ENCODE data around the gene SHF.

GRCh38 chr15:45234562-45235235 is 46.9 kb upstream of the SHF start:
- no peak for TF ChIP-seq ZNF114 (tag by site-specific recombination; IDR thresholded peaks at IDR 0.05)
- TF ChIP-seq ZNF785 (tag by site-specific recombination; IDR thresholded peaks at IDR 0.05) = no peak
- TF ChIP-seq FEZF1 (tag by site-specific recombination; IDR thresholded peaks at IDR 0.05) = no peak
- no peak for TF ChIP-seq TCF7L2 (IDR thresholded peaks at IDR 0.05; ENCODE audit: borderline replicate concordance, low read depth, low read length)
- TF ChIP-seq ZFP3 (tag by site-specific recombination; IDR thresholded peaks at IDR 0.05; ENCODE audit: low read depth) = no peak
- no peak for TF ChIP-seq ZFHX2 (tag by site-specific recombination; conservative IDR thresholded peaks at IDR 0.05)
- TF ChIP-seq KLF9 (tag by site-specific recombination; IDR thresholded peaks at IDR 0.05; ENCODE audit: low read depth) = no peak
- no peak for TF ChIP-seq YY2 (tag by site-specific recombination; IDR thresholded peaks at IDR 0.05)
- TF ChIP-seq, protein P1, sequence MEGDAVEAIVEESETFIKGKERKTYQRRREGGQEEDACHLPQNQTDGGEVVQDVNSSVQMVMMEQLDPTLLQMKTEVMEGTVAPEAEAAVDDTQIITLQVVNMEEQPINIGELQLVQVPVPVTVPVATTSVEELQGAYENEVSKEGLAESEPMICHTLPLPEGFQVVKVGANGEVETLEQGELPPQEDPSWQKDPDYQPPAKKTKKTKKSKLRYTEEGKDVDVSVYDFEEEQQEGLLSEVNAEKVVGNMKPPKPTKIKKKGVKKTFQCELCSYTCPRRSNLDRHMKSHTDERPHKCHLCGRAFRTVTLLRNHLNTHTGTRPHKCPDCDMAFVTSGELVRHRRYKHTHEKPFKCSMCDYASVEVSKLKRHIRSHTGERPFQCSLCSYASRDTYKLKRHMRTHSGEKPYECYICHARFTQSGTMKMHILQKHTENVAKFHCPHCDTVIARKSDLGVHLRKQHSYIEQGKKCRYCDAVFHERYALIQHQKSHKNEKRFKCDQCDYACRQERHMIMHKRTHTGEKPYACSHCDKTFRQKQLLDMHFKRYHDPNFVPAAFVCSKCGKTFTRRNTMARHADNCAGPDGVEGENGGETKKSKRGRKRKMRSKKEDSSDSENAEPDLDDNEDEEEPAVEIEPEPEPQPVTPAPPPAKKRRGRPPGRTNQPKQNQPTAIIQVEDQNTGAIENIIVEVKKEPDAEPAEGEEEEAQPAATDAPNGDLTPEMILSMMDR (tag by site-specific recombination; IDR thresholded peaks at IDR 0.05) = no peak
- no peak for TF ChIP-seq ZBTB1 (tag by site-specific recombination; IDR thresholded peaks at IDR 0.05)
- TF ChIP-seq BCL11A (tag by site-specific recombination; IDR thresholded peaks at IDR 0.05; ENCODE audit: low read depth) = no peak
- TF ChIP-seq YY1 (tag by site-specific recombination; IDR thresholded peaks at IDR 0.05) = no peak
